GM12875 (cell line): Measurements from ENCODE around the gene PIP5K1B.

Source experiments
- H3K4me3 ChIP-seq: one replicate; pipeline ENCODE4 v1.5.1; 2011; ENCODE audit warnings: low read depth, low read length, control low read depth
- TF ChIP-seq, protein P1 (sequence below): IDR thresholded peaks from 2 replicates; pipeline ENCODE4 v1.5.1; 2011; ENCODE audit warnings: low read depth, mild to moderate bottlenecking, control low read depth, inconsistent platforms, low read length, moderate library complexity, borderline replicate concordance; ENCODE audit not compliant: insufficient read depth

PIP5K1B gene

GRCh38 chr9:68706363-68707201, 1.5 kb downstream of the PIP5K1B start:
- peak overlapping the region; percentile 91 for H3K4me3 ChIP-seq
- TF ChIP-seq, protein P1, sequence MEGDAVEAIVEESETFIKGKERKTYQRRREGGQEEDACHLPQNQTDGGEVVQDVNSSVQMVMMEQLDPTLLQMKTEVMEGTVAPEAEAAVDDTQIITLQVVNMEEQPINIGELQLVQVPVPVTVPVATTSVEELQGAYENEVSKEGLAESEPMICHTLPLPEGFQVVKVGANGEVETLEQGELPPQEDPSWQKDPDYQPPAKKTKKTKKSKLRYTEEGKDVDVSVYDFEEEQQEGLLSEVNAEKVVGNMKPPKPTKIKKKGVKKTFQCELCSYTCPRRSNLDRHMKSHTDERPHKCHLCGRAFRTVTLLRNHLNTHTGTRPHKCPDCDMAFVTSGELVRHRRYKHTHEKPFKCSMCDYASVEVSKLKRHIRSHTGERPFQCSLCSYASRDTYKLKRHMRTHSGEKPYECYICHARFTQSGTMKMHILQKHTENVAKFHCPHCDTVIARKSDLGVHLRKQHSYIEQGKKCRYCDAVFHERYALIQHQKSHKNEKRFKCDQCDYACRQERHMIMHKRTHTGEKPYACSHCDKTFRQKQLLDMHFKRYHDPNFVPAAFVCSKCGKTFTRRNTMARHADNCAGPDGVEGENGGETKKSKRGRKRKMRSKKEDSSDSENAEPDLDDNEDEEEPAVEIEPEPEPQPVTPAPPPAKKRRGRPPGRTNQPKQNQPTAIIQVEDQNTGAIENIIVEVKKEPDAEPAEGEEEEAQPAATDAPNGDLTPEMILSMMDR: no peak

- TF ChIP-seq, protein P1: no peak
- no peak overlapping the region for H3K4me3 ChIP-seq
Observed at GRCh38 chr9:68707801-68708488, 2.9 kb downstream of the PIP5K1B start.

- TF ChIP-seq, protein P1: no peak
Observed at GRCh38 chr9:68708513-68708912, 3.5 kb downstream of the PIP5K1B start.

GRCh38 chr9:68709291-68710110, 4.5 kb downstream of the PIP5K1B start:
- TF ChIP-seq, protein P1: no peak
- no peak overlapping the region for H3K4me3 ChIP-seq

More at GRCh38 chr9:68708513-68708912, 3.5 kb downstream of the PIP5K1B start:
- H3K4me3 ChIP-seq: no peak overlapping the region

- TF ChIP-seq, protein P1: no peak
- H3K4me3 ChIP-seq: no peak overlapping the region
Observed at GRCh38 chr9:68710111-68710471, 5.1 kb downstream of the PIP5K1B start.

- TF ChIP-seq, protein P1: no peak
- no peak overlapping the region for H3K4me3 ChIP-seq
Observed at GRCh38 chr9:68711281-68711680, 6.2 kb downstream of the PIP5K1B start.
